ENCODE results near the gene BCL11A. TPM values are rescaled to one million over a fixed set of nuclear protein-coding genes. Genes with fewer than 3 reads are reported as not detected.

The BCL11A gene
- total RNA-seq, 1 donor from 2014 or later = 0.40 TPM

- no peak for DNase-seq (ENCODE audit: low read depth in 2 of 2)
These were observed 87.2 kb downstream of the BCL11A start for GRCh38 chr2:60466161-60466702.

DNA sequence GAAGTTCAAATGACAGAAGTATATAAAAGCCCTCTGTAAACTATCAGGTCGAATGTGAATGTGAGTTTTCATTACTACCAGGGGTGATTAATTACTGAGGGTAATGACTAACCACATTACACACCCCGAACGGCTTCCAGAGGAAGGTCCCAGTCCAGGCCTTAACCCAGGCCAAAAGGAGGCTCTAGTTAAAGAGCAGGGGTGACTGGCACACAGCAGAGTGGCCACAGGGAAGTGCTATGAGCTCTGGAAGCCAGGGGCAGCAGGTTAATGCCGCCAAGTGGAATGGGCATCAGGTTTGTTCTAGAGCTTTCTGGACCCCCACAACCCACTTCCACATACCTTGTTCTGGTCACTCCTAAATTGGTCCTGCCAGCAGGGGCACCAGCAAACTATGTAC, 87.7 kb downstream of the BCL11A start:
- DNase-seq (ENCODE audit: low read depth in 2 of 2) = no peak

- DNase-seq (ENCODE audit: low read depth in 2 of 2) = no peak
These were observed 90.2 kb downstream of the BCL11A start for GRCh38 chr2:60463249-60463648.

DNA sequence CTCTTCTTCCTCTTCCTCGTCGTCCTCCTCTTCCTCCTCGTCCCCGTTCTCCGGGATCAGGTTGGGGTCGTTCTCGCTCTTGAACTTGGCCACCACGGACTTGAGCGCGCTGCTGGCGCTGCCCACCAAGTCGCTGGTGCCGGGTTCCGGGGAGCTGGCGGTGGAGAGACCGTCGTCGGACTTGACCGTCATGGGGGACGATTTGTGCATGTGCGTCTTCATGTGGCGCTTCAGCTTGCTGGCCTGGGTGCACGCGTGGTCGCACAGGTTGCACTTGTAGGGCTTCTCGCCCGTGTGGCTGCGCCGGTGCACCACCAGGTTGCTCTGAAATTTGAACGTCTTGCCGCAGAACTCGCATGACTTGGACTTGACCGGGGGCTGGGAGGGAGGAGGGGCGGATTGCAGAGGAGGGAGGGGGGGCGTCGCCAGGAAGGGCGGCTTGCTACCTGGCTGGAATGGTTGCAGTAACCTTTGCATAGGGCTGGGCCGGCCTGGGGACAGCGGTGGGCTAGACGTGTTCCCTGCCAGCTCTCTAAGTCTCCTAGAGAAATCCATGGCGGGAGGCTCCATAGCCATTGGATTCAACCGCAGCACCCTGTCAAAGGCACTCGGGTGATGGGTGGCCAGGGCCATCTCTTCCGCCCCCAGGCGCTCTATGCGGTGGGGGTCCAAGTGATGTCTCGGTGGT, 91.9 kb downstream of the BCL11A start:
- DNase-seq (ENCODE audit: low read depth in 2 of 2) = no peak

DNA sequence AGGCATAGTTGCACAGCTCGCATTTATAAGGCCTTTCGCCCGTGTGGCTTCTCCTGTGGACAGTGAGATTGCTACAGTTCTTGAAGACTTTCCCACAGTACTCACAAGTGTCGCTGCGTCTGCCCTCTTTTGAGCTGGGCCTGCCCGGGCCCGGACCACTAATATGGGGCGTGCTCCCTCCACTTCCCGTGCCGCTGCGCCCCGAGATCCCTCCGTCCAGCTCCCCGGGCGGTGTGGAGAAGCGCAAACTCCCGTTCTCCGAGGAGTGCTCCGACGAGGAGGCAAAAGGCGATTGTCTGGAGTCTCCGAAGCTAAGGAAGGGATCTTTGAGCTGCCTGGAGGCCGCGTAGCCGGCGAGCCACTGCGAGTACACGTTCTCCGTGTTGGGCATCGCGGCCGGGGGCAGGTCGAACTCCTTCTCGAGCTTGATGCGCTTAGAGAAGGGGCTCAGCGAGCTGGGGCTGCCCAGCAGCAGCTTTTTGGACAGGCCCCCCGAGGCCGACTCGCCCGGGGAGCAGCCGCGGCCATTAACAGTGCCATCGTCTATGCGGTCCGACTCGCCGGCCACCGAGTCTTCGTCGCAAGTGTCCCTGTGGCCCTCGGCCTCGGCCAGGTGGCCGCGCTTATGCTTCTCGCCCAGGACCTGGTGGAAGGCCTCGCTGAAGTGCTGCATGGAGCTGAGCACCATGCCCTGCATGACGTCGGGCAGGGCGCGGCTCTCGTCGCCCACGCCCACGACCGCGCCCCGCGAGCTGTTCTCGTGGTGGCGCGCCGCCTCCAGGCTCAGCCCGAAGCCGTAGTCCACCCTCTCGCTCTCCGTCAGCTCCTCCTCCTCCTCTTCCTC, 92.7 kb downstream of the BCL11A start:
- no peak for DNase-seq (ENCODE audit: low read depth in 2 of 2)

- DNase-seq (ENCODE audit: low read depth in 2 of 2) = no peak
These were observed 93.6 kb downstream of the BCL11A start for GRCh38 chr2:60459851-60460250.

DNA sequence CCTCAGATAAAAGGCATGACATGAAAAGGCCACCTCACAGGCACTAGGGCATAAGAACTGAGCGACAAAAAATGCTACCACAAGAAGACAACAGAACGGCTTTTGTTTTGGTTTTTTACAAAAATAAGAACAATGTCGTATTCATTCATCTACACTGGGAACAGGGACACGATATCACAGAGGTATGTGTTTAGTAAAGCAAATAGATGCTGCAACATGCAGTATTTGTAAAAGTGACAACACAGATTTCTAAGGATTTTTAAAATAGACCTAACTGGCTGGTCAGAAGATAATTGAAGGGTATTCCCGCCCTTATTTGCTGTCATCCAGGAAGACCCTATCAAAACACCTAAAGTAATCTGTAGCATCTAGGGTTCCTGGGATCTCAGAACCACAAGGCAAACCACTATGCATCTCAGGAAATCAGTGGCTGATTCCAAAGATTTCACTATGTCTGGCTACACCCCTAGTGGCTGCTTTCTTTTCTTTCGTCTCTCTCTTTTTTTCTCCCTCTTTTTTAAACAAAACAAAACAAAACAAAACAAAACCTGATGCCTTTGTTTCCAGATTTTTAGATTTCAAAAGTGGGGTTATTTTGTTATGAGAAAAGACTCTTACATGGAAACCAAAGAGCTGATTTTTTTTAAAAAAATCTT, 97.2 kb downstream of the BCL11A start:
- no peak for DNase-seq (ENCODE audit: low read depth in 2 of 2)

- DNase-seq (ENCODE audit: low read depth in 2 of 2) = no peak
These were observed 99.6 kb downstream of the BCL11A start for GRCh38 chr2:60453872-60454271.

DNA sequence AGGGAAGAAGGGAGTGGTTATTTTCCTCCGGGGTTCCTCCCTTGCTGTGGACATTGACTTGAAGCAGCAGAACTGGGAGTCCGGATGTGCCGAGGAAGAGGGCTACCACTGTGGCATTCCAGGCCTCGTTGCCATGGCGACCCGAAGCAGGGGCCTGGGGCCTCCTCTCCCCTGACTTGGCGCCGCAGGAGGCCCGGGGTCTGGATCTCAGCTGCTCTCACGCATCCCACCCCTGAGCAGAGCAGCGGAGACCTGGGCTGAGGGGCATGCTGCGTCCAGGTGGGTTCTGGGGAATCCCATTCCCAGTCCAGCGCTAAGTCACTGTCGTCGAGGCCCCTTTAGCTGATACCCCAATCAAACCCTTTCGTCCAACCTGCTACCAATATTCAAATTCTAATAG, 100.2 kb downstream of the BCL11A start:
- no peak for DNase-seq (ENCODE audit: low read depth in 2 of 2)

DNA sequence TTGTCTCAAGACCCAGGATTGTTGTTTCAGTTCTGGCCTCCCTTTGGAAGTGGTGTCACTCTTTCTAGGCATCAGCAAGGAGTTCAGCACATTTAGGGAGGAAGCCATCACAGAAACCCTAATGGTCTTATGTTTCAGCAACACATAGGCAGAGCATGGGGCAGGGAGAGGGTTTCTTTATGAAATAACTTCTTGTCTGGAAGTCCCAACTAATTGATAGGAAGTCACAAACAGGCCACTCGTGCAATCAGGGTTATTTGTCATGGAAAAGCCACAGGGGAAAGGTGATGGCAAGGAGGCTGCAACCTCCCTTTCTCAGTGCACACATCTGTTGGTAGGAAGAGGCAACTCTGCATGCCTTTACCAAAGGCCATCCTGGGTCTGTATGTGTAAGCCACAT, 103.0 kb downstream of the BCL11A start:
- no peak for DNase-seq (ENCODE audit: low read depth in 2 of 2)

- DNase-seq (ENCODE audit: low read depth in 2 of 2) = no peak
These were observed 105.5 kb downstream of the BCL11A start for GRCh38 chr2:60447943-60448342.

- no peak for DNase-seq (ENCODE audit: low read depth in 2 of 2)
These were observed 106.8 kb downstream of the BCL11A start for GRCh38 chr2:60446413-60447267.

DNA sequence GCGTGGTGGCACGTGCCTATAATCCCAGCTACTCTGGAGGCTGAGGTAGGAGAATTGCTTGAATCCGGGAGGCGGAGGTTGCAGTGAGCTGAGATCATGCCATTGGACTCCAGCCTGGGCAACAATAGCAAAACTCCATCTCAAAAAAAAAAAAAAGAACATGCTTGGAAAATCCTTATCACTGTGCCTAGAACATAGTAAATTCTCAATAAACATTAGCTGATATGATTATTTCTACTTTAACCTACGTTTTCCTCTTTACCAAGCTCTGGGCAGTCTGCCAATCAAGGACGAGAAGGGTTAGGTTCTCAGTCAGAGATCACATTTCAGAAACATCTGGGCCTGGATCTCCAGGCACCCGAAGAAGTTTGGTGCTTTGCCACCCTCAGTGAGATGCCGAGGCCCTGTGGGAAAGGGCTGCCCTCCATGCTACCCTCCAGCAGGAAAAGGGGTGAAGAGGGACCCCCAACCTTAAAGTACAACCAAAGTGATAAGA, 107.7 kb downstream of the BCL11A start:
- DNase-seq (ENCODE audit: low read depth in 2 of 2) = no peak

DNA sequence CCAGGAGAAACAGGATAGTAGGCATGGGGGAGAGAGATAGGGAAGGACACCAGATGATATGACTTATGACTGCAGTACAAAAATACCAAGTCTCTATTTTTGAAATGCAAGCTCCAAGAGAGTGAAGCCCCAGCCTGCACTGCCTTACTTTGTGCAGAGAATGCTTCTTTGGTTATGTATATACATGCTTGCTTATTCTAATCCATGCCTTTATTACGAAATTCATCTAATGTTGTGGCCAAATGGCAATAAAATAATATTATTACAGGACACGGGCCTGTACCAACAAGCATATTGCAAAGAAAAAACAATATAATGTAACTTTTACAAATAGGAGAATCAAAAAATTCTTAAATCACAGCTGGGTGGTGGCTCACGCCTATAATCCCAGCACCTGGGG, 110.8 kb downstream of the BCL11A start:
- DNase-seq (ENCODE audit: low read depth in 2 of 2) = no peak

DNA sequence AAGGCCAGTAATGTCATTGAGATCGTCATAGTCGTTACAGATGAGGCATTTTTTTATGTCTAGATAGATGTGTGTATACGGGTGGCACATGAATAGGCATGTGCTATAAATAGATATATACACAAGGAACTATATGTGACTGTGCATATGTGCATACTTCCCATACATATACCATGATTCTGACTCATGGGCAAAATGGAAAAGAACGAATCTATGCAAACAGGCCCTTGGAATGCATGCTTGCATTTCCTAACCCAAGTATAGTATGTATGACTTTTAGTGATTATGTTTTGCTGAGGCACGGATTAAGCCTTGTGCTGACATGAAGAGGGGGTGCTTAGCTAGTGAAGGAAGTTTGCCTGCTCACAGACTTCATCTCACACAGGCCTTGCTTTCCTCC, 111.7 kb downstream of the BCL11A start:
- no peak for DNase-seq (ENCODE audit: low read depth in 2 of 2)

DNA sequence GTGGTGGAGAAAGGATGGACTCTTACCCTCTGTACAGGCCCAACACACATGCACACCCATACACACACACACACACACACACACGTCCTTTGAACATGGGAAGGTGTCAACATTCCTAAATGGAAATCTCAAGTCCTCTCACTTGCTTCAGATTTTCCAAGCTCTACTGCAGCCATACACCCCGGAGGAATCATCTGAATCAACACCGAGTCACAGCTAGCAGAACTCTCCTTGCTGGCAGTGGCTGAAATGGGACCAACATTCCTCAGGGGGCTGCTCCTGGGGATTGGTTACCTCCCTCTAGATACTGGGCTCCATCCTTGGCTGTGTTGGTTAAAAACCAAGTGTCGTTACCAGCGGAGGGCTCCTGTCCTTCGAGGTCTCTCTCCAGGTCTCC, 112.7 kb downstream of the BCL11A start:
- DNase-seq (ENCODE audit: low read depth in 2 of 2) = no peak

- DNase-seq (ENCODE audit: low read depth in 2 of 2) = no peak
These were observed 113.2 kb downstream of the BCL11A start for GRCh38 chr2:60440079-60440766.

DNA sequence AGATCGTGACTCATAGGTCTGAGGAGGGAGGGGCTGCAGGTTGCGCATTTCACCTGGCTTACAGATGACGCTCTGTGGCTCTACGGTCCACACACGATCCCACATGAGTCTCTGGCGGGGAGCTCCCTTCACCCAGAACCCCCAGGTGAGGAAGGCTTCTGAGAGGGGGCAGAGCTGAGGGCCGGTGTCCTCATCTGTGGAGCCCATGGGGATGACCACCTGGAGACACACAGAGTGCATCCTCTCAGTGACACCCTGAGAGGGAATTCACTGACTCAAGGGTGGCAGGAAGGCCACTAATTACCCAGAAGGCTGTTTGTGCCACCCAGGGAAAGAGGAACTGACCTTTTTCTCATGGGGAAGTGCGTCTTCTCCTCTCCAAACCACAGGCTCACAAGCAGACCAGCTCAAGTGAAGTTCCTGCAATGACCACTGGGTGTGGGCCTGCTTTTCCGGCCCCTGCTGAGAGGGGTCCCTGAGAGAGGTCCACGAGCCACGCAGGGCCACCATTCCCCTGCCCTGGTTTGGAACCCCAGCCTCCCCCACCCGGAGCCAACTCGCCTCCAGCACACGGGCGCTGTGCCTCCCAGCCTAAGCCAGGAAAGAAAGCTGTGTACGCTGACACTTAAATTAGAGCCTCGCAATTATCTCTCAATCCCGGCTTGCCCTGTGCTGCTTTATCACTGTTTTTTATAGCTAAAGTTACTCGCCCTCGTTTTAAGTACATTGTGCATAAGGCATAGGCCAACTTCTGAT, 114.1 kb downstream of the BCL11A start:
- DNase-seq (ENCODE audit: low read depth in 2 of 2) = no peak

DNA sequence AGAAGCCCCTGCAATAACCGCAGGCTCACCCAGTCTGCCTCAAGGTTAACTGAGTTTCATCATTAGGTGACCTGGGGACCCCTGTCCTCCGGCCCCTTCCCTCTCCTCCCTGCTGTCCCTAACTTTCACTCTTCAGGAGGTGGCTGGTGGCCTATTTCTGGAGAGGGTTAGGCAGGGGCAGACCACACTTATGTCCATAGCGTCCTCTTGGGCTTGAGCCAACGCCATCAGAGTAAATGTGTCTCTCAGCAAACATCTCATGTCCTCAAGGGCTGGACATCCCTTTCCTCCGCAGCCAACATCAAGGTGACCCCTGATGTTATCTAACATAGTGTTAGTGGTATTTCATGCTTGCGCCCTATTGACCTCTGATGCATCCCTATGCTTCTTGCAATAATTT, 114.8 kb downstream of the BCL11A start:
- no peak for DNase-seq (ENCODE audit: low read depth in 2 of 2)

DNA sequence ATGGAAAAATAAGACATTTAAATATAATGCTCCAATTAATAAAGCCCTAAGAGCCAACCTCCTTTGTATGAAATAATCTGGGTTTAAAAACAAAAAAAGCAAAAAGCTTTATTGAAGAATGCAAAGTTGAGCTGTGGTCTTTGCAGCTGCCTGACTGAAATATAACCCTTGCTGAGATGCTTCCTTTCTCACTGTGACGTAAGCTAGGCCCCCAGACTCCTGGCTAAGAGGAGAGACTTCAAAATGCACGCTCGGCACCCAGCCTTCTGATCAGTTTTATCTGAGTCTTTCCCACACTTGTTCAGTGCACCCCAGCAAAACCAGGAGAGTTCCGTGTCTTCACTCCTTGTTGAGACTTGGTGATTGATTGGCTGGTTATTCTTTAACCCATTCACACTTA, 115.3 kb downstream of the BCL11A start:
- no peak for DNase-seq (ENCODE audit: low read depth in 2 of 2)

Measured in lung microvascular endothelial cell (primary cell).